ENCODE results near the gene ACO2.

DNA sequence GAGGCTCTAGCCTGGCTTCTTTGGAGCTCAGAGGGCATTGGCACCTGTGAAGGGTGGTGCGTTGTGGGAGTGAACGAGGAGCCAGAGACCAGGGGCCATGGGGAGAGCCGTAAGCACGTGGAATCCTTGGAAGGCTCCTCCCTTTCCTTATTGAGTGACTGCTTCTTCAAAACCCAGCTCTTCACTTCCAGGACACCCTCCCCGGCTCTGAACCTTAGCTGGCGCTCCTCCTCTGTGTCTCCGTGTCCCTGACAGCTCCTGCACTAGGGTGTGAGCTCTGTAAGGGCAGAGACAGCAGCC, 49.1 kb downstream of the ACO2 start:
- TF ChIP-seq POLR2A (IDR thresholded peaks at IDR 0.05; ENCODE audit: low read depth, low read length), result no peak
- TF ChIP-seq POLR2AphosphoS5 (IDR thresholded peaks at IDR 0.05; ENCODE audit: low read depth, low read length), result no peak
